ENCODE results near the gene GPAT2.
"Not testable (repeated sequence)": the region's sequence is repeated elsewhere in the genome, so short reads cannot be mapped to it uniquely, and the experiment has no call there.

GRCh38 chr2:96034792-96035191 is at the start of gene GPAT2:
- TF ChIP-seq CTCF, POLR2A (IDR thresholded peaks at IDR 0.05): not testable (repeated sequence)
